IMR-90 (cell line): ENCODE data around the gene PTGDS. TPM values are rescaled to one million over a fixed set of nuclear protein-coding genes. Genes with fewer than 3 reads are reported as not detected.

Experiments
- ATAC-seq: fragments of 200-7000 bp; cut with Tn5 transposase; 2 replicates; pipeline ENCODE4 v1.9.1; 2020; ENCODE audit warnings: low read depth, mild to moderate bottlenecking, moderate library complexity
- BruUV-seq: library from RNA; stranded (reverse); fragments of 400-500 nt; replicated peaks from 2 replicates; lab custom pipeline; 2021; lab: Mats Ljungman, UMichigan
- CTCF ChIA-PET: fragments of 300-600 bp; formaldehyde crosslinking; extraction: SDS; loops from one replicate; lab custom pipeline; 2021; ENCODE audit warnings: antibody characterized with exemption; lab: Yijun Ruan, JAX
- POLR2A ChIA-PET: fragments of 300-600 bp; sonication (Branson Sonifier 250); formaldehyde crosslinking; loops from one replicate; lab custom pipeline; 2022; ENCODE audit warnings: antibody characterized with exemption; ENCODE audit not compliant: unreplicated experiment; lab: Charles Lee
- DNase-seq: peaks from one replicate; pipeline ENCODE4 v3.0.0; 2013
- H2AFZ ChIP-seq: replicated peaks from 2 replicates; pipeline ENCODE3; 2013; ENCODE audit warnings: low read length, mild to moderate bottlenecking; ENCODE audit not compliant: poor library complexity
- H2AK5ac ChIP-seq: 2 replicates; pipeline ENCODE4 v1.6.1; 2013; ENCODE audit warnings: low read depth, low read length, inconsistent platforms
- H2AK9ac ChIP-seq: replicated peaks from 2 replicates; pipeline ENCODE3; 2013; ENCODE audit warnings: mild to moderate bottlenecking, low read depth, low read length, moderate library complexity; ENCODE audit not compliant: poor library complexity
- H2BK120ac ChIP-seq: 2 replicates; pipeline ENCODE4 v1.6.1; 2013; ENCODE audit warnings: low read depth, low read length, inconsistent platforms
- H2BK15ac ChIP-seq: 3 replicates; pipeline ENCODE4 v1.6.1; 2013; ENCODE audit warnings: low read depth, low read length, inconsistent platforms
- H2BK20ac ChIP-seq: 2 replicates; pipeline ENCODE4 v1.6.1; 2013; ENCODE audit warnings: low read depth, mild to moderate bottlenecking, inconsistent platforms, low read length, moderate library complexity
- H2BK5ac ChIP-seq: 2 replicates; pipeline ENCODE4 v1.6.1; 2013; ENCODE audit warnings: mild to moderate bottlenecking, low read depth, low read length, inconsistent platforms; ENCODE audit not compliant: poor library complexity, severe bottlenecking
- H3K14ac ChIP-seq: replicated peaks from 2 replicates; pipeline ENCODE4 v1.6.1; 2013; ENCODE audit warnings: low read depth, low read length, inconsistent platforms
- H3K18ac ChIP-seq: 2 replicates; pipeline ENCODE4 v1.6.1; 2013; ENCODE audit warnings: low read depth, low read length, control low read depth
- H3K23ac ChIP-seq: 2 replicates; pipeline ENCODE4 v1.6.1; 2013; ENCODE audit warnings: low read depth, low read length, inconsistent platforms
- H3K27ac ChIP-seq: 2 replicates; pipeline ENCODE4 v1.5.1; 2013; ENCODE audit warnings: mild to moderate bottlenecking, control low read depth, low read length; ENCODE audit not compliant: insufficient read depth
- H3K27me3 ChIP-seq: 2 replicates; pipeline ENCODE4 v1.6.1; 2013; ENCODE audit warnings: low read length; ENCODE audit not compliant: control insufficient read depth, insufficient read depth
- H3K36me3 ChIP-seq: 2 replicates; pipeline ENCODE4 v1.6.1; 2013; ENCODE audit warnings: low read length, mixed read lengths; ENCODE audit not compliant: control insufficient read depth, insufficient read depth
- H3K4ac ChIP-seq: 2 replicates; pipeline ENCODE4 v1.6.1; 2013; ENCODE audit warnings: low read depth, low read length, inconsistent platforms
- H3K4me1 ChIP-seq: 2 replicates; pipeline ENCODE4 v1.6.1; 2013; ENCODE audit warnings: low read length, mixed read lengths; ENCODE audit not compliant: control insufficient read depth, insufficient read depth
- H3K4me2 ChIP-seq: 2 replicates; pipeline ENCODE4 v1.6.1; 2013; ENCODE audit warnings: low read depth, mild to moderate bottlenecking, control low read depth, low read length, moderate library complexity
- H3K4me3 ChIP-seq: 2 replicates; pipeline ENCODE4 v1.5.1; 2013; ENCODE audit warnings: low read depth, mild to moderate bottlenecking, control low read depth, low read length, moderate library complexity; ENCODE audit not compliant: insufficient read depth
- H3K56ac ChIP-seq: 2 replicates; pipeline ENCODE4 v1.6.1; 2013; ENCODE audit warnings: low read length, inconsistent platforms; ENCODE audit not compliant: insufficient read depth; ENCODE audit errors: extremely low read depth
- H3K79me1 ChIP-seq, 2 experiments: 2 replicates each; pipeline ENCODE4 v1.6.1; 2013; ENCODE audit warnings: low read length in 2 of 2, inconsistent platforms in 1 of 2, low read depth in 1 of 2
- H3K9ac ChIP-seq: 2 replicates; pipeline ENCODE4 v1.6.1; 2013; ENCODE audit warnings: low read depth, low read length, control low read depth
- H3K9me1 ChIP-seq: 2 replicates; pipeline ENCODE4 v1.6.1; 2013; ENCODE audit warnings: low read length, inconsistent platforms; ENCODE audit not compliant: insufficient read depth
- H3K9me3 ChIP-seq: 2 replicates; pipeline ENCODE4 v1.6.1; 2013; ENCODE audit warnings: low read length; ENCODE audit not compliant: control insufficient read depth, insufficient read depth
- H4K20me1 ChIP-seq: 2 replicates; pipeline ENCODE4 v1.6.1; 2013; ENCODE audit warnings: low read length, inconsistent platforms; ENCODE audit not compliant: insufficient read depth
- H4K5ac ChIP-seq: 2 replicates; pipeline ENCODE4 v1.6.1; 2013; ENCODE audit warnings: mild to moderate bottlenecking, low read depth, low read length, control low read depth
- H4K8ac ChIP-seq, 2 experiments: 2 replicates each; pipeline ENCODE4 v1.6.1; 2013; ENCODE audit warnings: low read depth in 2 of 2, low read length in 2 of 2, control low read depth in 1 of 2, inconsistent platforms in 1 of 2
- H4K91ac ChIP-seq: 2 replicates; pipeline ENCODE4 v1.6.1; 2013; ENCODE audit warnings: low read depth, low read length, inconsistent platforms; ENCODE audit not compliant: insufficient read depth
- BHLHE40 ChIP-seq: fragments of 150-350 bp; IDR thresholded peaks from 2 replicates; pipeline ENCODE4 v1.6.1; 2016; ENCODE audit warnings: mild to moderate bottlenecking, low read depth, low read length
- CEBPB ChIP-seq: IDR thresholded peaks from 2 replicates; pipeline ENCODE4 v1.6.1; 2012; ENCODE audit warnings: low read depth, low read length, improper control_type of control experiment
- CHD1 ChIP-seq: IDR thresholded peaks from 2 replicates; pipeline ENCODE4 v1.6.1; 2012; ENCODE audit warnings: low read depth, low read length, improper control_type of control experiment
- CTCF ChIP-seq: conservative IDR thresholded peaks from 2 replicates; pipeline ENCODE4 v1.5.1; 2012; ENCODE audit warnings: mild to moderate bottlenecking, low read depth, low read length, improper control_type of control experiment
- ELK1 ChIP-seq: fragments of 150-350 bp; IDR thresholded peaks from 2 replicates; pipeline ENCODE4 v1.6.1; 2016; ENCODE audit warnings: low read depth, mild to moderate bottlenecking, low read length, moderate library complexity, borderline replicate concordance
- FOS ChIP-seq: fragments of 150-350 bp; IDR thresholded peaks from 2 replicates; pipeline ENCODE4 v1.6.1; 2016; ENCODE audit warnings: low read depth, low read length
- MAFK ChIP-seq: IDR thresholded peaks from 2 replicates; pipeline ENCODE4 v1.6.1; 2012; ENCODE audit warnings: low read depth, low read length, improper control_type of control experiment
- MAZ ChIP-seq: IDR thresholded peaks from 2 replicates; pipeline ENCODE4 v1.6.1; 2012; ENCODE audit warnings: low read depth, mild to moderate bottlenecking, low read length, improper control_type of control experiment, moderate library complexity, borderline replicate concordance
- MXI1 ChIP-seq: IDR thresholded peaks from 2 replicates; pipeline ENCODE4 v1.6.1; 2012; ENCODE audit warnings: low read depth, mild to moderate bottlenecking, low read length, moderate library complexity, borderline replicate concordance
- NFE2L2 ChIP-seq: fragments of 150-350 bp; IDR thresholded peaks from 2 replicates; pipeline ENCODE4 v1.6.1; 2016; ENCODE audit warnings: low read depth, mild to moderate bottlenecking, low read length
- POLR2A ChIP-seq: IDR thresholded peaks from 2 replicates; pipeline ENCODE4 v1.6.1; 2012; ENCODE audit warnings: mild to moderate bottlenecking, low read depth, low read length
- RAD21 ChIP-seq: IDR thresholded peaks from 2 replicates; pipeline ENCODE4 v1.6.1; 2012; ENCODE audit warnings: low read length, improper control_type of control experiment
- RCOR1 ChIP-seq: IDR thresholded peaks from 2 replicates; pipeline ENCODE4 v1.6.1; 2012; ENCODE audit warnings: mild to moderate bottlenecking, low read length, improper control_type of control experiment; ENCODE audit not compliant: insufficient replicate concordance
- RFX5 ChIP-seq: IDR thresholded peaks from 2 replicates; pipeline ENCODE4 v1.8.0; 2012; ENCODE audit warnings: low read depth, mild to moderate bottlenecking, low read length, moderate library complexity
- USF2 ChIP-seq: fragments of 150-350 bp; IDR thresholded peaks from 2 replicates; pipeline ENCODE4 v1.6.1; 2017; ENCODE audit warnings: mild to moderate bottlenecking, antibody characterized with exemption, low read length, low read depth
- WGBS, 2 experiments: methylation state at CpG; one replicate each; pipeline versions ENCODE4 v1.1.5 to v1.1.7; 2013; ENCODE audit warnings: missing lambda C conversion rate in 2 of 2; ENCODE audit not compliant: insufficient read length in 1 of 2; ENCODE audit errors: extremely low coverage in 2 of 2; 5-methylcytosine and 5-hydroxymethylcytosine counted together
- dilution Hi-C: fragments of 300-500 bp; cut with HindIII; formaldehyde crosslinking; loops from one replicate; pipeline ENCODE4 v1.14.3; 2018; ENCODE audit warnings: low sequenced_read_pairs; ENCODE audit not compliant: unreplicated experiment
- in situ Hi-C: fragments of 300-500 bp; cut with MboI; formaldehyde crosslinking; loops from 3 replicates; pipeline ENCODE4 v1.14.3; 2019; ENCODE audit warnings: low sequenced_read_pairs, inconsistent platforms, mixed read lengths
- intact Hi-C: fragments of 100-400 bp; cut with micrococcal nuclease; formaldehyde crosslinking; loops from 2 replicates; pipeline ENCODE4 v1.10.0; 2022
- polyA plus RNA-seq, 3 experiments: library from polyadenylated mRNA; depleted of rRNA; stranded (reverse); fragments of >200 nt; gene quantifications; 2 replicates each; pipeline ENCODE4 v1.2.3, GENCODE V29; 2012; ENCODE audit warnings: low replicate concordance in 1 of 3
- total RNA-seq: library from RNA; depleted of rRNA; stranded (reverse); fragments of >200 nt; gene quantifications from 2 replicates; pipeline ENCODE4 v1.2.3, GENCODE V29; 2012

Gene PTGDS
- total and polyA plus RNA-seq, 2 of the 4 experiments (the other 2 are of a cell fraction) = 1.2 TPM; not detected in 1

- Histone ChIP-seq H3K4ac (no peak overlapping the region), H2BK20ac (no peak overlapping the region), H3K23ac (no peak overlapping the region), H3K9ac (no peak overlapping the region), H2BK5ac (no peak overlapping the region), H2BK15ac (no peak overlapping the region), H3K9me1 (no peaks in the 10 kb centered on the region), H3K27ac (no peak overlapping the region), H3K18ac (no peak overlapping the region), H3K9me3 (no peaks in the 10 kb centered on the region), H2AK9ac (no peak overlapping the region), H4K20me1 (no peaks in the 10 kb centered on the region; the same call in 1 of the 2 replicates), H4K8ac (no peak overlapping the region), H4K91ac (no peak overlapping the region), H2AK5ac (no peak overlapping the region), H2BK120ac (no peak overlapping the region), H3K4me1 (no peaks in the 10 kb centered on the region), H3K56ac (no peak overlapping the region), H3K27me3 (no peaks in the 10 kb centered on the region), H3K14ac (no peak overlapping the region), H3K36me3 (peaks cover 25% of the 10 kb centered on the region; the same call in 1 of the 2 replicates), H2AFZ (no peak overlapping the region), H3K4me3 (no peak overlapping the region), H3K4me2 (no peak overlapping the region), H3K79me1 (no peaks in the 10 kb centered on the region), H4K5ac (no peak overlapping the region)
- intact Hi-C loops (no loop called here), in situ Hi-C loops (no loop called here), dilution Hi-C loops (no loop called here)
- ChIA-PET POLR2A (no interaction called here), CTCF (no interaction called here)
- WGBS, 2 experiments = 91% methylated on average over 11 of the region's 34 CpGs; no CpG with 5 or more reads in 1 of the 2 experiments
- ATAC-seq = no peak
- no TSS peak for BruUV-seq
- no peak for DNase-seq
- TF ChIP-seq MAFK (no peak), USF2 (no peak), MAZ (no peak), CTCF (no peak), ELK1 (no peak), POLR2A (no peak), RAD21 (no peak), RFX5 (no peak), CEBPB (no peak), FOS (no peak), NFE2L2 (no peak), MXI1 (no peak), BHLHE40 (no peak), CHD1 (no peak), RCOR1 (no peak)
These were observed 42.8 kb downstream of the PTGDS start for GRCh38 chr9:137019891-137020683.
